Dermis blood vessel endothelial cell (primary cell): ENCODE data around the gene HIPK3. TPM values are rescaled to one million over a fixed set of nuclear protein-coding genes. Genes with fewer than 3 reads are reported as not detected.
"Not testable (repeated sequence)": the region's sequence is repeated elsewhere in the genome, so short reads cannot be mapped to it uniquely, and the experiment has no call there.

Experiments used
- DNase-seq: peaks from one replicate; pipeline ENCODE4 v3.0.0; 2010
- total RNA-seq: library from RNA; depleted of rRNA; stranded (reverse); fragments of >200 nt; gene quantifications from 2 replicates; pipeline ENCODE4 v1.2.3, GENCODE V29; 2014

Gene HIPK3
- total RNA-seq, 1 donor from 2014 or later, result 138 TPM

DNA sequence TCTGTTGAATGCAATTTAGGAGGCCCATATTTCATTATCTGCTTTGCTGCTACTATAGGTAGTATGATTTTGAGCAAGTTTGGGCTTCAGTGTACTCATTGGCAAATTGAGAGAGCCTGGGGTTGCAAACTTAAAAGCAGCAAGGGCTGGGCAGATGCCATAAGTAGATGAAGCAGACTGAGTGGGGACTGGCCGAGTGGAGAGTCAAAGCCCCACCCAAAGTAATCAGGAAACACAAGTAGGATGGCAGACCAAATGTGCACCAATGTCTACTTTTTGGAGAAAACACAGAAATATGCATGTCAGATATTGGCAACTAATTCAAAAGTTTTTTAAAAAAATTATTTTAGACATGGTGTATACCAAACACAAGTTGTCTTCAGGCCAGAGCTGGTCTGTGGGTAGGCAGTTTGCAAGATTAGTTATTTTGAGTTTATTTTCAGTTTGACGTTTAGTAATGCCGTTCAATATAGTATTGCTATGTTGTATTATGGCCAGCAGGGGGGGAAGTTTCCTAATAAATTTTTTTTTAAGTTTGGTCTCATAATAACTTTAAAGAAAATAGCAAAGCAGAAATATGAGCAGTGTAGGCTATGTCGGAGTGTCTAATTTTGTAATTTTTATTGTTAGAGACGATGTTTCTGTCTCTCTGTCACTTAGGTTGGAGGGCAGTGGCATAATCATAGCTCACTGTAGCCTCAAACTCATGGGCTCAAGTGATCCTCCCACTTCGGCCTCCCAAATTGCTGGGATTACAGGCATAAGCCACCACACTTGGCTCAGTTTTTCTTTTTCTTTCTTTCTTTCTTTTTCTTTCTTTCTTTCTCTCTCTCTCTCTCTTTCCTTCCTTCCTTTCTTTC lies 105.1 kb downstream of the HIPK3 start:
- peak; percentile 70 for DNase-seq

DNA sequence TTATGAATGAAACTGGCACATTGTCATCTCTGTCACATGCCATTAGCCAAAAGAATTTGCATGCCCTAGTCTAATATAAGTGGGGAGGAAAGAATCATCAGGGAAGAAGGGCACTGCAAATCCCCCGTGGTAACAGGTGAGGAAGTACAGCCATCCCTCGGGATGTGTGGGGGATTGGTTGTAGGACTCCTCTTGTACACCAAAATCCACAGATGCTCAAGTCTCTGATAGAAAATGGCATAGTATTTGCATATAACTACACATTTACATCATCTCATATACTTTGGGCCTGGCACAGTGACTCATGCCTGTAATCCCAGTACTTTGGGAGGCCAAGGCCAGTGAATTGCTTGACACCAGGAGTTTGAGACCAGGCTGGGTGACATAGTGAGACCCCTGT lies 109.7 kb downstream of the HIPK3 start:
- DNase-seq, result no peak

DNA sequence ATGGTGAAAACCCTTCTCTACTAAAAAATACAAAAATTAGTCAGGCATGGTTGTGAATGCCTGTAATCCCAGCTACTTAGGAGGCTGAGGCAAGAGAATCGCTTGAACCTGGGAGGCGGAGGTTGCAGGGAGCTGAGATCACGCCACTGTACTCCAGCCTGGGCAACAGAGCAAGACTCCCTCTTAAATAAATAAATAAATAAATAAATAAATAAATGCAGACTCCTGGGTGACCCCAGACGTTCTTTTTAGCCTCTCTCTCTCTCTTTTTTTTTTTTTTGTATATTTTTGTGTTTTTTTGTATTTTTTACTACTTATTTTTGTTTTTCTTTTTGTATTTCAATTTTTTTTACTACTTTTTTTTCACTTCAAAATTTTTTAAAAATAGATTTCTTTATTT lies 111.3 kb downstream of the HIPK3 start:
- not testable (repeated sequence) for DNase-seq

DNA sequence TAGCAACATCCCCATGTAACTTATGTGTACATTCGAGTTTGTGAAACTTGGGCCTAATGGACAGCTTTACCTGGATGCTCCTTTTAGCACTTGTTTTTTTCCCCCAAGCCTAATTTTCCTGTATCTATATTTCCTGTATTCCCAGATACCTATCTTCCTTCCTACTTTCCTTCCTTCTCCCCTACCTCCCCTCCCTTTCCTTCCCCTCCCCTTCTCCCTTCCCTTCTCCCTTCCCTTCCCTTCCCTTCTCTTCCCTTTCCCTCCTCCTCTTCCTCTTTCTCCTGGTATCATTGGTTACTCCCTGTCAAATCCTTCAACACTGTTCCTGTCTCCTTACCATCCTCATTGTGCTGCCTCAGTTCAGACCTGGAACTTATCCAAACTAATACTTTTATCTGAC lies 111.8 kb downstream of the HIPK3 start:
- DNase-seq, result no peak

DNA sequence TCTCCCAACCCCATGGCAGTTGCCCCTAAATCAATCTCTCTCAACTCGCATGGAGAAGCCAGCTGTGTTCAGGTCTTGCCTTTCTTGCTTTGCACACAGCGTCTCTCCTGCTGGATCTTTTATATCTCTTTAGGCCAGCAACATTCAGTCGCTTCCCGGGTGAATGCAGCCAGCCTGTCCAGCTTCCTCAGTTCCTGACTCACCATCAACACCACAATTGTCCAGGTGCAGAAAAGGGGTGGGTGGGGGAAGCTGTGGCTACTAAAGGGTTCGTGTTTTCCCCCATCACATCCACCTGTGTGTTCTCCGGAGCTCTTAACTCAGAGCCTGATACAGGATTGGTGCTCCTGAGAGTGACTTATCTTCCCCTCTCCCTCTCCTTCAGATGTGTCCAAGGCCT lies 116.5 kb downstream of the HIPK3 start:
- DNase-seq, result no peak

DNA sequence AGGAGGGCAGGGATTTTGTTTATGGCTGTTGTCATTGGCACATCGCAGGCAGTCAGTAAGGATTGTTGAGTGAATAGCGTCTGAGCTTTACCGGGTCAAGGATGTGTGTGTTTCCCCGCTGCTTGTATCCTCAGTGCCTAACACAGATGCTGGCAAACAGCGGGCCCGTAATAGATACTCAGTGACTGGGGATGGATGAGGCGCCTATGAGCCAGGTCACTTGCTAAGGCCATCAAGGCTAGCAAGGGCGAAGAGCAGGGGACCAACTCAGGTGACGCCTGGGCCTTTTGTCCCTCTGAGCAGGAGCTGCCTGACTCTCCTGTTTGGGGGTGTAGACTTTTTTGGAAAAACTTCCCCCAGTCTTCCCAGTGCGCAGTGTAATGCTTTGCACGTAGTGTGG lies 118.1 kb downstream of the HIPK3 start:
- no peak for DNase-seq

DNA sequence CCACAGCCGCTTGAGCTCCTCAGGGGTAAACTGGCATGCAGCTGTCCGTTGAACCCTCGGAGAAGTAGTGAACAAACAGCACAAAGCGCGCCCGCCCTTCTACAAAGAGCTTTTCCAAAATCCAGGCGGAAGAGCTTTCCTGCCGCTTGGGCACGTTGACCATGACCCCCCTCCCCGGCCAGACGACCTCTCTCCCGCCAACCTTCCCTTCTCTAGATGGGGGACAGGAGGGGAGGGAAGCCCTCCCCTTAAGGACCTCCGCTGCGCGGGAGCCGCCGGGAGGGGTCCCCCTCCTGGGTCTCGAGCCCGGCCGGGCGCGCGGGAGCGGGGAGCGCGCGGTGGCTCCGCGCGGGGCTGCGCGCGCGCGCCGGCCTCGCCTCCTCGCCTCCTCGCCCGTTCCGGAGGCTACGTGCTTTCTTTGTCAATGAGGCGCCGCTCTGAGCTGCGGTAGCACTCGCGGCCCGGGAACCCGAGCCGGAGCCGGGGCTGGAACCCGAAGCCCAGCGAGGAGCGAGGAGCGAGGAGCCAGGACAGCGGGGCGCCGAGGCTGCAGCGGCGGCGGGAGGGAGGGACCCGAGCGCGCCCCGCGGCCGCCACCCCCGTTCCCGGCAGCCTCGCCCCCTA lies 118.6 kb downstream of the HIPK3 start, which contains the start of gene KIAA1549L:
Gene KIAA1549L (plus strand): TSS at position 421 of the 624 bp plus-strand sequence.
- DNase-seq, result peak; percentile 49

DNA sequence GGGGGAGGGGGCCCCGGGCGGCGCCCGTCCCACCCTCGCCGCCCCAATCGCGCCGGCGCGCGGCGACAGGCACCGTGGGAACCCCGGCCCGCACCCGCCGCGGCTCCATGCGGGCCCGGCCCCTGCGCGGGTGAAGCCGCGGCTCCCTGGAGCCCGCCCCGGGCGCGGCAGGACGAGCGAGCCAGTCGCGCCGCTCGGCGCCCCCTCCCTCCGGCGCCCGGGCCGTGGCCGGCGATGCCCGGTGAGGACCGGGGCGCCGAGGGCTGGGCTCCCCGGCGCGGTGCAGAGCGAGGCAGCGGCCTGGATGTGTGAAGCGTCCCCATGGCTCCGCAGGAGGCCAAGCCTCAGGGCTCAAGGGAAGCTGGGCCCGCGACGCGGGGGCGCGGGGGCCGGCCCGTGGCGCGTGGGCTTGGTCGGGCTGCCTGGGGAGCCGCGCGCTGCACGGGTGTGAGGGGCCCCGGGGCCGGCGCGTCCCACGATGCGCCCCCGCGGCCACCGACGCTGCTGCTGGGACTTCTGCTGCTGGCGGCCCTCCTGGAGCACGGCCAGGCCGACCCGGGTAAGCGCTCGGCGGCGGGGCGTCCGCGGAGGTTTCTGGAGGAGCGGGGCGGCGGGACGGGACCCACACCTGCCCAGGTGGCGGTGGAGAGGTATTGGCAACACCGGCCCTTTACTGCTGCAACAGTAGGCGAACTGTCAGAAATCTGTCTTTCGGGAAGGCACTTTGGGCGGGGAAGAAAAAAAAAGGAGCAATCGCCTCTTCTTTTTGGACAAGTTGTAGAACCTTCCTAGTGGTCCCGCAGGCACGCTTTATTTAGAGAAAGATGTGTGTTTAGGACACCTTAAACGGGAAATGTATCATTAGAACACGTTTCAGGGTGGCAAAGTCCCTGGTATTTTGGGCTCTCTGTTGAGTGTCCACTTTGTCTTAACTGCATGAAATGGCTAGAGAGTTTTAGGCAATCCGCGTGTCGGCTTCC lies 119.4 kb downstream of the HIPK3 start:
- peak; percentile 37 for DNase-seq

DNA sequence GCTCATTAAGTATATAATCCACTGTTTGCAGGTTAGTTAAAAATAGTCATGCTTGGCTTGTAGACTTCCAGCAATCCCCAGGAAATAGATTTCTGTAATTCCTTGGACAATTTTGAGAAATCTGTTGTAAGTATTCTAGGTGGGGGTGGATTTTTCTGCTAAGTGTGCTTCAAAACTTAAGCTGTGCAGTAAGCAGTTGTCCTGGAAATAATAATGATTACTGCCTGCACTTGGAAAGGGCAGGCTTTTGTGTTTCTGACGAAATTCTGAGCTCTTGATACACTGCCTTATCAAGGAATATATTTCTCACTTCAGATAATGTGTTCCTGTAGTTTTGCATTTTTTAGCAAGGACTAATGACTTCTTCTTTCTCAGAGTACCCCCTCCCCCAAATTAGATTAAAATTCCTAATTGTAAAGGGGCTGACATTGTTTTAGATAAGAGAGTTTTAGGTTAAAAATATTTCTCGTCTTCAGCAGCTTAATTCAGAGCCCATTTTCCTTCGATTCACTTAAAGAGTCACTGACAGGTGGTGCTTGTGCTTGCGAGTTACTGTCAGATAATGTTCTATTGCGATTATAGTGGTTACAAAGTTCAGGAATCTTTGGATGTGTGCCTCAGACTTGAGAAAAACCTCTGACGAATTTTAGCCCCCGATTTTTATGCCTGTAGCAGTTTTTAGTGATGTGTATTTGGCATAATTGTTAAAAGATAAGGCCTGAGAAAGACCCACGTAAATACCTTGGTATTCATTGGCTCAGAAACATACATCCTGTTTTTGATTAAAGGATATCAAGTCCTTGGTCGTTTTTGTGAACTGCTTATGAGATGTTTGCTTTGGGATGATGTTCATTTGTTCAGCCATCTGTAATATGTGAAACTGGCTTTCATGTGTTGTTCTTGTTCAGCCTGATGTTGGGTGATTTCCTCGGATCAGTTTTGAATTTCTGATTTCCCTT lies 120.5 kb downstream of the HIPK3 start:
- peak; percentile 19 for DNase-seq

DNA sequence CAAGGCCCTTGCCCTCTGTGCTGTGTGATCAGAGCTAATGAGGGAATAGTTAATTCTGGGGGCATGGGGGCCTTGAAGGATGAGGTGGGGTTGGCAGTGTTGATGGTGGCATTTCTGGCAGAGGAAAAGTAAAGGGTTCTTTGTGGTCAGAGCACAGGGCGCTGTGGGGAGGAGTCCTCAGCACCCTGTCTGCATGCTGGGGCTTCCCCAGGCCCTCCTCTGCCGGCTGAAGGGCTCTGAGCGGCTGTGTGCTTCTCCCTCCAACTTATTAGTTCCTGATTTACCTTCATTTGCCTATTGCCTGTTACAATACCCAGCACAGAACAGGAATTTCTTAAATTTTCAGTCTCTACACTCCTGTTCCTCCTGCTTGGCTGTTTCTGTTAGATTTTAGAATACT lies 122.8 kb downstream of the HIPK3 start:
- no peak for DNase-seq

DNA sequence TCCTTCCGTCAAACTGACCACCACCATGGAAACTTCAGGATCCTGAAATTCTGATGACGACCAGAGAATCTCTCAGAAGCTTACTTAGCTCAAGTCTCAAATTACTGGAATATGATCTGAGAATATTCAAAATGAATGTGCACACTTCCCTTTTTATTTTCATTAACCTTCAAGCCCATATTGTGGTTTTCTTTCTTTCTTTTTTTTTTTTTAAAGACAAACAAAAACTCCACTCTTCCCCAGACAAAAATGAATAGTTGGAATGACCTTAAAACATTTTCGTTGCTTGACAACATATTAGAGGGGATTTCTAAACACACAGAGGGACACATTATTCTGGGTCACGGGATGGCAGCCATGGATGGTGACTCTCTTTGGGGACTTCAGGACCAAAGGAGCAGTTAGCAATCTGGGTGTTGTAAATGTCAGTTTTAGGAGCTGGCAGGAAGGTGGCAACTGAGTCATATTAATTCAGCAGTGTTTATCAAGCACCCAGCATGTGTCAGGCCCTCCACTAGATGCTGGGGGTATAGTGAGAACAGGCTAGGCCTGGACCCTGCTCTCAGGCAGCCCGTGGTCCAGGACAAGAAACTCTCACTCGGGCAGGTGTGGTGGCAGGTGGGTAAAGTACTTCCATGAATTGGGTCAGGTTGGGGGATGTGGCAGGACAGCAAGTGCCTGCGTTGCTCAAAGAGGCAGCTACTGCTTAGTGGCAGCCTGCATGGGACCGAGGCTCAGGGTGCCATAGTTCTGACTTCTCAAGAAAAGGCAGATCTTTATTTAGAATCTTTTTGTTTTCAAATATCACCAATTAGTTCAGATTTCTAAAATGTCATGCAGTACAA lies 126.1 kb downstream of the HIPK3 start:
- DNase-seq, result no peak

DNA sequence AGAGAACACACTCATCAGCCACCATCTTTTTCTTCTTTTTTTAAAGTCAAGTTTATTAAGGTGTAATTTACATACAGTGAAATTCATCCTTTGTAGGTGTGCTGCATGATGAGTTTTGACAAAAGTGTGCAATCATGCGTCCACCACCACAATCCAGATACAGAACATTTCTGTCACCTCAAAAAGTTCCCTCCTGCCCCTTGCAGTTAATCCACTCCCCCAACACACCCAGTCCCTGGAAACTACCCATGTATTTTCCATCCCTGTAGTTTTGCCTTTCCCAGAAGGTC lies 126.7 kb downstream of the HIPK3 start:
- DNase-seq, result no peak

DNA sequence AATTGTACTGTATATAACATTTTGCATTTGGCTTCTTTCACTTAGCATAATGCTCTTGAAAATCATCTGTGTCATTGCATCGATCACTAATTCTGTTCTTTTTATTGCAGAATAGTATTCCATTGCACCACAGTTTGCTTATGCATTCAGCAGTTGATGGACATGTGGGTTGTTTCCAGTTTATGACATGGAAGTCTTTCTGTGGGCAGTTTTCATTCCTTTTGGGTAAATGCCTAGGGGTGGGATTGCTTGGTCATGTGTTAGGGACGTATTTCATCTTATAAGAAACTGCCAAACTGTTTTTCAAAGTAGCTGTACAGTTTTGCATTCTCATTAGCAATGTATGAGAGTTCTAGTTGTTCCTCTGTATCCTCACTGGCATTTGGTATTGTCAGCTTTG lies 127.0 kb downstream of the HIPK3 start:
- DNase-seq, result no peak

DNA sequence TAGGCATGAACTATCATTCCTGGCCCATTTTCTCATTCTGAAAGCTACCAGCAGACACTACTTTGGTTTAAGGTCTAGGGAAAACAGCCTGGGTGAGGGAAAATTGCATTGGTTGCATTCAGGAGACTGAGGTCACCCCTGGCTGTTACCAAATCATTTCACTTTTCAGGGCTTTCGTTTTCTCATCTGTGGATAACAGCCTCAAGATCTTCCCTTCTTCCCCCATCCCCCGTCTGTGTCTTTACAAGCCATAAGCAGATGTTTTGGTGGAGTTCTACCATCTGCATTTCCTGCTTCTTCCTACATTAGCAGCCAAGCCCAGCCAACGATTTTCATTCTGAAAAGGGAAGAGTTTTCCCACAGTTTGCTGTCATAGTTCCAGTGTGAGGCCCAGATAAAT lies 130.4 kb downstream of the HIPK3 start:
- no peak for DNase-seq

DNA sequence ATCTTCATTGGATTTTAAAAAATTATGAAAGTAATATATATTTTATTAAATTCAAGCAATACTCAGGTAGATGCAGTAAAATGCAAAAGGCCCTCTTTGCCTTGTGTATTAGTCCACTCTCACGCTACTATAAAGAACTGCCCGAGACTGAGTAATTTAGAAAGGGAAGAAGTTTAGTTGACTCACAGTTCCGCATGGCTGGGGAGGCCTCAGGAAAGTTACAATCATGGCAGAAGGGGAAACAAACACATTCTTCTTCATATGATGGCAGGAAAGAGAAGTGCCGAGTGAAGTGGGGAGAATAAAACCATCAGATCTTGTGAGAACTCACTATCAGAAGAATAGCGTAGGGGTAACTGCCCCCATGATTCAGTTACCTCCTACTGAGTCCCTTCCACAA lies 130.8 kb downstream of the HIPK3 start:
- DNase-seq, result peak; percentile 49

DNA sequence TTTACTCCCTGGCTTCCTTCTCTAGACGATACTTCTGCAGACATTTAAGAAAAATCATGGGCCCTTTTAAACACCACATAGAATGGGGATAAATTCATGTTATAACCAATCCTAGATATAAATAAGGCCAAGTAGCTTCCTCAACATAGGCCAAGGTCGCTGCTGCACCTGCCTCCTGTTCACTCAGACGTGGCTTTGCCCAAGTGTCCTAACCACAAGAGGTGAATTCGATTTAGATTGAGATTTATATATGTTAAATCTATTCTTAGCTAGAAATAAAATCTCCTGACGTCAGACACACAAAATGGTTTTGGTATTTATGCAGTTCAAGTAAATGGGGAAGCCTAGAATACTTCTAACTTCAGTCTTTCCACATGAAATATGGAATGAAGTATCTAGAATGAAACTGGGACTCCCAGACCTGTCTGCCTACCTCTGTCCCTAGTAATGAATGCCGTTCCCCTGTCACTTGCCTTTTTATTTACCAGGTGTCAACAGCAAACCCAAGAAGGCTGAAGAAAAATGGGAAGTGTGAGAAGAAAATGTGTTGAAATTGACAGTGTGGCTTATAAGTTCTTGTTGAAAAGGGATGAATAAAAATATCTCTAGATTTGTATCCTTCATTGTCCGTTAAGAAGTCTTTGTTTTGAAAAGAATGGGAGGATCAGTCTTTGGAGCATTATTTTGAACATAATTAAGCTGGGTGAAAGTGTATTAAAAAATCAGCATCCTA lies 131.8 kb downstream of the HIPK3 start:
- no peak for DNase-seq

DNA sequence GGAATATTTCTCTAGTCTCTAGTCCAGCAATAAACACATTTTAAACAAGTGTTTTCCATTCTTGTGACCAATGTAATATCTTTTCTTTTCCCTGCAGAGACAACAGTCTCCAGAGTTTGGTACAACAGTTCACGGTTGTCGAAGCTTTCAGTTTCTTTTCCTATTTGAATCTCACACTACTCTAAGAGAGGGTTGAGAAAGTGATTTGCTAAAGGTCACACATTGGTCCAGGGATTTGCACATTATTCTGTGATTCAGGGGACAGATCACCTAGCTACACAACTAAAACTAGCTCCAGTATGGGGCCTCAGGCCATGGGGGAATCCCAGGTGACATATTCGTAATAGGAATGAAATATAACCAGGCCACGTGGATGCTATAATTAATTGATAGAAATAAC lies 132.5 kb downstream of the HIPK3 start:
- DNase-seq, result no peak

DNA sequence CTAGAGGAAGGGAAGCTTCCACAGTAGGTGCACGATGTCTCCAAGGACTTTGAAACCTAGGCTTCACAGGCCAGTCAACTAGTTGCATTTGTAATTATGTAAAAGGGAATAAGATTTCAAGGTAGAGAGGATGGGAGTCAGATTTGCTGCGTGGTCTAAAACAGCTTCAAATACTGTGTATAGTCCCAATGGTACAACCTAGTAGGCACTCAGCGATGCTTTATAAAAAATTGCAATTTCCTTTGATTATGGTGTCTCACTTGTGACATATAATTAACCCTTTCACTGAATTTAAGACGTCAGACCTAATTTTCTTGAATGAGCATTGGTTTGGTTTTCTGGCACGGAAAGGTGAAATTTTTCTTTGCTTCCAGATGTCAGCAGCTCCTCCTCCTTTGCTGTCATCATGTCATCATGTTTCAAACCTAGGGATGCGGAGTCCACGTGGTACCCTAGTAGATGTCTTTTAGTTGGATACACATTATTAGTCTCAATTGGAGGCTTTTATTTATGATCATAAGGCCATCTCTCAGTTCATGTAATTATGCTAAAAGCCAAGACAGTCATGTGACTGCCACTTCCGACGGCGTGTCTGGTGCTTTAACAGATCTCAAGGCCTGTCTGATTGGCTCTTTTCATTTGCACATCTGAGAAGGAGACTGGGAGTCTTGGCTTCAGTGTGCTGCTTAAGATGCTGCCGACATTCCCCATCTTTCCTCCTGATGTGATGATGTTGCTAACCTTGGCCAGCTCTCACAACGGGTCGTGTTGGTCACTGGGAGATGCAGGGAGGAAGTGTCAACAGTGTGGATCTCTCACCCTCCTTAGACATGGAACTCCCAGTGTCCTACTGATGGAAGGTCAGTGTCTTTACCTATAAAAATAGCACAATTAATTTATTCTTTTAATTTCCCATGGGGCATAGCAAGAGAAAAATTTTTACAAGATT lies 134.0 kb downstream of the HIPK3 start:
- no peak for DNase-seq

DNA sequence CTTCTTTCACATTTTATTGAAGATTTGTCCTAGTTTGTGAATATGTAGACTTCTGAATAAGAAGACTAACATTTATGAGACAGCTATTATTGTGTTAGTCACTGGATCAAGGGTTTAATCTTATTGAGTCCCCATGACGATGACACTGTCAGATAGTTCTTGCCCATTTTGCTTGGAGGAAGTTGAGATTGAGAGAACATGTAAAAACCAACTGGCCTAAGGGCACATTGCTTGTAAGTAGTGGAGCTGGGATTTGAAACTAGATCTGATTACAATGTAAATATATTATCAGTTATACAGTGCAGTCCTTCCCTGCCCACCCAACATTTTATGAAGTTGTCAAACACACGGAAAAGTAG lies 134.7 kb downstream of the HIPK3 start:
- DNase-seq, result no peak
